NCI-H446 (cell line): ENCODE measurements around the gene RAPGEF3.

ENCODE experiments used
- DNase-seq, 2 experiments: peaks; one replicate each; lab custom pipeline; 2025; lab: John Stamatoyannopoulos, UW

The RAPGEF3 gene

DNA sequence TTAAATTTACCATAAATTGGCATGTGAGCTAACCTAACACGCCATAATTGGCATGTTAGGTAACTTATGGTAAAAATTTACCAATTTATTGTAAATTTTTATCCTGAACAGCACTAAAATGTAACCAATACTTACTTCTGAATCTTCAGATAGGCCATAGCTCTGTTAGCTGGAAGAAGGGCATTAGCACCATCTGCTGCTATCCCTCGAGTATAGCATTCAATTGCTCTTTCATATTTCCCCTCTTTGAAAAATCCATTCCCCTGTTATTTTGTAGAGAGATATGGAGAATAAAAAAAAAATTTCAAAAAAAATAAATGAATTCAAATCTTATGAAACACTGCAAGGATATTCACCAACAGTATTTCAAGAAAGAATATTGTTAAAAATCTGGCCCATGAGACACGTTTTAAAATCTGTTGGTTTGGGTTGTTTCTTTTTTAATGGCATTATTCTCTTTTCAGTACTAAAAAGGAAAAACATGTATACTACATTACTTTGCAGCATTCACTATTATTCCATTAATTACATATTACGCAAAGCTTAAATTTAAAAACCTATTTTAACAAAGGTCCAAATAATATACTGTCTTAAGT, 71.9 kb downstream of the RAPGEF3 start:
- peak in 1 of 2 experiments; percentile 39 for DNase-seq
